Measurements from ENCODE around the gene OSBPL7.
A peak's percentile ranks its signal among the peaks of the same experiment; 100 is the strongest.

The OSBPL7 gene

GRCh38 chr17:47821424-47822391 lies at the start of gene OSBPL7:
Gene OSBPL7, minus strand, starts transcription at chr17:47821794. Its CDS starts 1,516 bp downstream, at chr17:47820278.
- H3K4me3 ChIP-seq (ENCODE audit: low read depth, low read length) = peak within 1 kb of the TSS; percentile 83

GRCh38 chr17:47871048-47871447 lies 49.5 kb upstream of the OSBPL7 start:
- no peak overlapping the region for H3K4me3 ChIP-seq (ENCODE audit: low read depth, low read length)

- no peak overlapping the region for H3K4me3 ChIP-seq (ENCODE audit: low read depth, low read length)
These were observed 48.5 kb upstream of the OSBPL7 start for GRCh38 chr17:47870056-47870455.

- H3K4me3 ChIP-seq (ENCODE audit: low read depth, low read length) = no peak overlapping the region
These were observed 47.5 kb upstream of the OSBPL7 start for GRCh38 chr17:47869114-47869513.

- no peak overlapping the region for H3K4me3 ChIP-seq (ENCODE audit: low read depth, low read length)
These were observed 46.4 kb upstream of the OSBPL7 start for GRCh38 chr17:47867813-47868533.

GRCh38 chr17:47866941-47867340 lies 45.3 kb upstream of the OSBPL7 start:
- no peak overlapping the region for H3K4me3 ChIP-seq (ENCODE audit: low read depth, low read length)

- H3K4me3 ChIP-seq (ENCODE audit: low read depth, low read length) = no peak overlapping the region
These were observed 43.2 kb upstream of the OSBPL7 start for GRCh38 chr17:47864791-47865216.

GRCh38 chr17:47862621-47863440 lies 41.2 kb upstream of the OSBPL7 start:
- H3K4me3 ChIP-seq (ENCODE audit: low read depth, low read length) = no peak overlapping the region

GRCh38 chr17:47860386-47860785 lies 38.8 kb upstream of the OSBPL7 start:
- no peak overlapping the region for H3K4me3 ChIP-seq (ENCODE audit: low read depth, low read length)

GRCh38 chr17:47857551-47858455 lies 36.2 kb upstream of the OSBPL7 start:
- H3K4me3 ChIP-seq (ENCODE audit: low read depth, low read length) = no peak overlapping the region

GRCh38 chr17:47856830-47857229 lies 35.2 kb upstream of the OSBPL7 start:
- no peak overlapping the region for H3K4me3 ChIP-seq (ENCODE audit: low read depth, low read length)

GRCh38 chr17:47855737-47856136 lies 34.1 kb upstream of the OSBPL7 start:
- no peak overlapping the region for H3K4me3 ChIP-seq (ENCODE audit: low read depth, low read length)

GRCh38 chr17:47853616-47854015 lies 32.0 kb upstream of the OSBPL7 start:
- H3K4me3 ChIP-seq (ENCODE audit: low read depth, low read length) = no peak overlapping the region

- no peak overlapping the region for H3K4me3 ChIP-seq (ENCODE audit: low read depth, low read length)
These were observed 30.7 kb upstream of the OSBPL7 start for GRCh38 chr17:47852113-47852949.

GRCh38 chr17:47851764-47852112 lies 30.1 kb upstream of the OSBPL7 start:
- no peak overlapping the region for H3K4me3 ChIP-seq (ENCODE audit: low read depth, low read length)

GRCh38 chr17:47850692-47851573 lies 29.3 kb upstream of the OSBPL7 start, which contains the start of gene SP6:
Gene SP6, minus strand, starts transcription at chr17:47851163. Its CDS starts 2,734 bp downstream, at chr17:47848429.
- peak within 1 kb of the TSS; percentile 48 for H3K4me3 ChIP-seq (ENCODE audit: low read depth, low read length)

GRCh38 chr17:47850373-47850691 lies 28.7 kb upstream of the OSBPL7 start:
- H3K4me3 ChIP-seq (ENCODE audit: low read depth, low read length) = peak overlapping the region; percentile 27

GRCh38 chr17:47848198-47848513 lies 26.6 kb upstream of the OSBPL7 start:
- H3K4me3 ChIP-seq (ENCODE audit: low read depth, low read length) = peak overlapping the region; percentile 35
